Astrocyte (in vitro differentiated cells and primary cell): Measurements from ENCODE around the gene MGST1. TPM values are rescaled to one million over a fixed set of nuclear protein-coding genes. Genes with fewer than 3 reads are reported as not detected.

Experiments used
- DNase-seq: peaks from one replicate; pipeline ENCODE4 v3.0.0-alpha.2; 2010; ENCODE audit warnings: low read depth
- FAIRE-seq: peaks from 2 replicates; lab custom pipeline; 2011; peaks lifted over from hg19 to GRCh38; lab: Jason Lieb, UNC
- H2AFZ ChIP-seq: 2 replicates; pipeline ENCODE4 v1.6.0; 2012; ENCODE audit warnings: low read depth, low read length, inconsistent platforms
- H3K27ac ChIP-seq: 2 replicates; pipeline ENCODE4 v1.5.1; 2011; ENCODE audit warnings: low read depth, low read length, inconsistent platforms
- H3K27me3 ChIP-seq: 2 replicates; pipeline ENCODE4 v1.6.0; 2011; ENCODE audit warnings: low read length, inconsistent platforms; ENCODE audit not compliant: insufficient read depth
- H3K36me3 ChIP-seq: 2 replicates; pipeline ENCODE4 v1.5.1; 2011; ENCODE audit warnings: low read length, inconsistent platforms; ENCODE audit not compliant: insufficient read depth
- H3K4me1 ChIP-seq: 2 replicates; pipeline ENCODE4 v1.5.1; 2011; ENCODE audit warnings: low read length, inconsistent platforms; ENCODE audit not compliant: insufficient read depth
- H3K4me2 ChIP-seq: 2 replicates; pipeline ENCODE4 v1.6.0; 2012; ENCODE audit warnings: low read length, inconsistent platforms
- H3K4me3 ChIP-seq: 2 replicates; pipeline ENCODE4 v1.5.1; 2011; ENCODE audit warnings: low read depth, mild to moderate bottlenecking, low read length, inconsistent platforms; ENCODE audit not compliant: insufficient read depth
- H3K79me2 ChIP-seq: 2 replicates; pipeline ENCODE4 v1.6.0; 2012; ENCODE audit warnings: mild to moderate bottlenecking, low read length, inconsistent platforms; ENCODE audit not compliant: insufficient read depth
- H3K9ac ChIP-seq: 2 replicates; pipeline ENCODE4 v1.6.0; 2012; ENCODE audit warnings: mild to moderate bottlenecking, low read length, inconsistent platforms
- H3K9me3 ChIP-seq: 2 replicates; pipeline ENCODE4 v1.5.1; 2012; ENCODE audit warnings: low read depth, mild to moderate bottlenecking, low read length, inconsistent platforms; ENCODE audit not compliant: insufficient read depth
- H4K20me1 ChIP-seq: 2 replicates; pipeline ENCODE4 v1.6.0; 2012; ENCODE audit warnings: low read length, inconsistent platforms; ENCODE audit not compliant: insufficient read depth
- H3K27ac Mint-ChIP-seq: one replicate; pipeline ENCODE4 v1.8.0; 2021; ENCODE audit warnings: mild to moderate bottlenecking, mixed read lengths; ENCODE audit not compliant: unreplicated experiment
- H3K27me3 Mint-ChIP-seq: one replicate; pipeline ENCODE4 v1.8.0; 2021; ENCODE audit warnings: low read depth, mixed read lengths; ENCODE audit not compliant: unreplicated experiment
- H3K36me3 Mint-ChIP-seq: one replicate; pipeline ENCODE4 v1.8.0; 2021; ENCODE audit warnings: low read depth, mixed read lengths; ENCODE audit not compliant: unreplicated experiment
- H3K4me1 Mint-ChIP-seq: one replicate; pipeline ENCODE4 v1.8.0; 2021; ENCODE audit warnings: low read depth, mixed read lengths; ENCODE audit not compliant: unreplicated experiment
- H3K4me3 Mint-ChIP-seq: one replicate; pipeline ENCODE4 v1.8.0; 2021; ENCODE audit warnings: mild to moderate bottlenecking, moderate library complexity, mixed read lengths; ENCODE audit not compliant: unreplicated experiment
- H3K9me3 Mint-ChIP-seq: one replicate; pipeline ENCODE4 v1.8.0; 2021; ENCODE audit warnings: mild to moderate bottlenecking, mixed read lengths; ENCODE audit not compliant: unreplicated experiment
- CTCF ChIP-seq: IDR thresholded peaks from 2 replicates; pipeline ENCODE4 v1.5.1; 2011; ENCODE audit warnings: low read depth, mild to moderate bottlenecking, inconsistent platforms, low read length, moderate library complexity; ENCODE audit not compliant: insufficient read depth
- EZH2 ChIP-seq: IDR thresholded peaks from 2 replicates; pipeline ENCODE4 v1.6.1; 2012; ENCODE audit warnings: mild to moderate bottlenecking, low read length, inconsistent platforms; ENCODE audit not compliant: insufficient read depth
- total RNA-seq: library from RNA; stranded (reverse); gene quantifications from 2 replicates; pipeline ENCODE4 v1.2.1, GENCODE V29; 2021

The MGST1 gene
- total RNA-seq, 1 donor from 2014 or later, result 104 TPM

GRCh38 chr12:16384732-16385131 lies 37.3 kb downstream of the MGST1 start:
- TF ChIP-seq CTCF, result no peak
- no peak for FAIRE-seq

GRCh38 chr12:16385782-16386646 lies 38.6 kb downstream of the MGST1 start:
- no peaks in the 10 kb centered on the region for H3K36me3 Mint-ChIP-seq
- H3K4me2 ChIP-seq, result peak overlapping the region; percentile 66
- no peak overlapping the region for H3K4me3 ChIP-seq
- H4K20me1 ChIP-seq, result no peaks in the 10 kb centered on the region
- no peaks in the 10 kb centered on the region for H3K9me3 Mint-ChIP-seq
- no peaks in the 10 kb centered on the region for H3K27me3 ChIP-seq
- no peaks in the 10 kb centered on the region for H3K36me3 ChIP-seq
- H3K27ac ChIP-seq, result no peak overlapping the region
- DNase-seq, result peak; percentile 69
- no peaks in the 10 kb centered on the region for H3K9me3 ChIP-seq
- H3K9ac ChIP-seq, result peak overlapping the region; percentile 22
- H3K4me1 ChIP-seq, result no peaks in the 10 kb centered on the region
- H3K4me1 Mint-ChIP-seq, result peaks cover 6% of the 10 kb centered on the region
- H3K27me3 Mint-ChIP-seq, result no peaks in the 10 kb centered on the region
- no peak overlapping the region for H2AFZ ChIP-seq
- H3K79me2 ChIP-seq, result no peaks in the 10 kb centered on the region
- no peak overlapping the region for H3K4me3 Mint-ChIP-seq
- FAIRE-seq, result no peak
- TF ChIP-seq EZH2 (no peak), CTCF (peak; percentile 51)
- H3K27ac Mint-ChIP-seq, result no peak overlapping the region

More at GRCh38 chr12:16384732-16385131, 37.3 kb downstream of the MGST1 start:
- H3K4me1 ChIP-seq, result no peaks in the 10 kb centered on the region
- no peak for DNase-seq
- H4K20me1 ChIP-seq, result no peaks in the 10 kb centered on the region
- H3K4me1 Mint-ChIP-seq, result peaks cover 4% of the 10 kb centered on the region
- H3K9me3 Mint-ChIP-seq, result no peaks in the 10 kb centered on the region
- H3K36me3 Mint-ChIP-seq, result no peaks in the 10 kb centered on the region
- no peak overlapping the region for H3K4me3 Mint-ChIP-seq
- H3K27me3 Mint-ChIP-seq, result no peaks in the 10 kb centered on the region
- no peak overlapping the region for H3K4me3 ChIP-seq
- H3K9me3 ChIP-seq, result no peaks in the 10 kb centered on the region
- H3K79me2 ChIP-seq, result no peaks in the 10 kb centered on the region
- H3K9ac ChIP-seq, result no peak overlapping the region
- no peak overlapping the region for H2AFZ ChIP-seq
- H3K27me3 ChIP-seq, result no peaks in the 10 kb centered on the region
- no peak overlapping the region for H3K27ac Mint-ChIP-seq
- H3K36me3 ChIP-seq, result no peaks in the 10 kb centered on the region
- no peak overlapping the region for H3K27ac ChIP-seq
- no peak overlapping the region for H3K4me2 ChIP-seq

- Histone ChIP-seq H2AFZ (no peak overlapping the region), H3K36me3 (no peaks in the 10 kb centered on the region), H3K9me3 (no peaks in the 10 kb centered on the region), H3K4me2 (no peak overlapping the region), H3K79me2 (no peaks in the 10 kb centered on the region), H3K4me3 (no peak overlapping the region), H3K9ac (no peak overlapping the region), H3K27ac (no peak overlapping the region), H3K27me3 (no peaks in the 10 kb centered on the region), H3K4me1 (no peaks in the 10 kb centered on the region), H4K20me1 (no peaks in the 10 kb centered on the region)
- no peaks in the 10 kb centered on the region for H3K9me3 Mint-ChIP-seq
- H3K27ac Mint-ChIP-seq, result no peak overlapping the region
- H3K4me1 Mint-ChIP-seq, result peaks cover 6% of the 10 kb centered on the region
- DNase-seq, result no peak
- no peaks in the 10 kb centered on the region for H3K27me3 Mint-ChIP-seq
- FAIRE-seq, result no peak
- no peak overlapping the region for H3K4me3 Mint-ChIP-seq
- no peaks in the 10 kb centered on the region for H3K36me3 Mint-ChIP-seq
- TF ChIP-seq EZH2 (no peak), CTCF (no peak)
Measured at GRCh38 chr12:16387919-16388318, 40.5 kb downstream of the MGST1 start.
